ENCODE data around the gene ERFL.

The ERFL gene

GRCh38 chr19:41904118-41904870 lies 24.0 kb downstream of the ERFL start:
- no peak for DNase-seq (ENCODE audit: low spot score)
- TF ChIP-seq CTCF (IDR thresholded peaks at IDR 0.05; ENCODE audit: extremely low read depth, insufficient read depth, missing control alignments) = no peak
- in situ Hi-C loops (cut with MboI; ENCODE audit: low pct_unique_long_range_greater_than_20kb, low sequenced_read_pairs, unreplicated experiment) = no loop called here

- DNase-seq (ENCODE audit: low spot score) = no peak
- in situ Hi-C loops (cut with MboI; ENCODE audit: low pct_unique_long_range_greater_than_20kb, low sequenced_read_pairs, unreplicated experiment) = no loop called here
- TF ChIP-seq CTCF (IDR thresholded peaks at IDR 0.05; ENCODE audit: extremely low read depth, insufficient read depth, missing control alignments) = no peak
Observed at GRCh38 chr19:41903193-41903953, 24.9 kb downstream of the ERFL start.

- in situ Hi-C loops (cut with MboI; ENCODE audit: low pct_unique_long_range_greater_than_20kb, low sequenced_read_pairs, unreplicated experiment) = no loop called here
- DNase-seq (ENCODE audit: low spot score) = no peak
- TF ChIP-seq CTCF (IDR thresholded peaks at IDR 0.05; ENCODE audit: extremely low read depth, insufficient read depth, missing control alignments) = no peak
Observed at GRCh38 chr19:41902594-41902993, 25.7 kb downstream of the ERFL start.

GRCh38 chr19:41901707-41902360 lies 26.4 kb downstream of the ERFL start:
- in situ Hi-C loops (cut with MboI; ENCODE audit: low pct_unique_long_range_greater_than_20kb, low sequenced_read_pairs, unreplicated experiment) = no loop called here
- TF ChIP-seq CTCF (IDR thresholded peaks at IDR 0.05; ENCODE audit: extremely low read depth, insufficient read depth, missing control alignments) = no peak
- DNase-seq (ENCODE audit: low spot score) = no peak

GRCh38 chr19:41898235-41898634 lies 30.0 kb downstream of the ERFL start:
- in situ Hi-C loops (cut with MboI; ENCODE audit: low pct_unique_long_range_greater_than_20kb, low sequenced_read_pairs, unreplicated experiment) = no loop called here
- no peak for DNase-seq (ENCODE audit: low spot score)
- TF ChIP-seq CTCF (IDR thresholded peaks at IDR 0.05; ENCODE audit: extremely low read depth, insufficient read depth, missing control alignments) = no peak

- DNase-seq (ENCODE audit: low spot score) = no peak
- no peak for TF ChIP-seq CTCF (IDR thresholded peaks at IDR 0.05; ENCODE audit: extremely low read depth, insufficient read depth, missing control alignments)
- in situ Hi-C loops (cut with MboI; ENCODE audit: low pct_unique_long_range_greater_than_20kb, low sequenced_read_pairs, unreplicated experiment) = no loop called here
Observed at GRCh38 chr19:41897820-41898219, 30.4 kb downstream of the ERFL start.

Measured in GM13977 (cell line).